Mucosa of stomach (tissue), 1 donor: ENCODE results near the gene DPEP2NB.
"Not testable (repeated sequence)": the region's sequence is repeated elsewhere in the genome, so short reads cannot be mapped to it uniquely, and the experiment has no call there.

ENCODE experiments used
- H3K27me3 ChIP-seq: one replicate; pipeline ENCODE4 v1.7.0; 2013; ENCODE audit warnings: mild to moderate bottlenecking, low read length; ENCODE audit not compliant: control insufficient read depth, insufficient read depth
- H3K36me3 ChIP-seq: one replicate; pipeline ENCODE4 v1.7.0; 2013; ENCODE audit warnings: low read length; ENCODE audit not compliant: control insufficient read depth, insufficient read depth
- H3K4me1 ChIP-seq: one replicate; pipeline ENCODE4 v1.7.0; 2013; ENCODE audit warnings: mild to moderate bottlenecking, low read length; ENCODE audit not compliant: control insufficient read depth, insufficient read depth
- H3K4me3 ChIP-seq: one replicate; pipeline ENCODE4 v1.7.0; 2013; ENCODE audit warnings: low read length
- H3K9ac ChIP-seq: one replicate; pipeline ENCODE4 v1.7.0; 2013; ENCODE audit warnings: mild to moderate bottlenecking, low read length, moderate library complexity
- H3K9me3 ChIP-seq: one replicate; pipeline ENCODE4 v1.7.0; 2013; ENCODE audit warnings: mild to moderate bottlenecking, low read length, moderate library complexity; ENCODE audit not compliant: control insufficient read depth
- donor health status: Pancreatic carcinoma.

The DPEP2NB gene

DNA sequence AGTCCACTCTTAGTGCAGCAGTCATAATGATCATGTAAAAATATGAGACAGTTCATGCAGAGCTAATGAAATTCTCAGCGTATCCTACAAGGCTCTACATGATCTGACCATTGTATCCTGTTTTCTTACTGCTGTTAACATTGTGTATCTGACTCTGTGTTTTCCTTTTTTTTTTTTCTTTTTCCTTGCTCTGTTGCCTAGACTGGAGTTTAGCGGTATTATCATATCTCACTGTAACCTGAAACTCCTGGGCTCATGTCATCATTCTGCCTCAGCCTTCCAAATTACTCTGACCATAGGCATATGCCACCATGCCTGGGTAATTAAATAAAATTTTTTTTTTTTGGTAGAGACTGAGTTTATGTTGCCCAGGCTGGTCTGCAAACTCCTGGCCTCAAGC is 19.5 kb upstream of the DPEP2NB start:
- Histone ChIP-seq H3K36me3 (no peaks in the 10 kb centered on the region), H3K4me1 (no peaks in the 10 kb centered on the region), H3K9ac (no peak overlapping the region), H3K4me3 (no peak overlapping the region), H3K9me3 (no peaks in the 10 kb centered on the region), H3K27me3 (no peaks in the 10 kb centered on the region)

DNA sequence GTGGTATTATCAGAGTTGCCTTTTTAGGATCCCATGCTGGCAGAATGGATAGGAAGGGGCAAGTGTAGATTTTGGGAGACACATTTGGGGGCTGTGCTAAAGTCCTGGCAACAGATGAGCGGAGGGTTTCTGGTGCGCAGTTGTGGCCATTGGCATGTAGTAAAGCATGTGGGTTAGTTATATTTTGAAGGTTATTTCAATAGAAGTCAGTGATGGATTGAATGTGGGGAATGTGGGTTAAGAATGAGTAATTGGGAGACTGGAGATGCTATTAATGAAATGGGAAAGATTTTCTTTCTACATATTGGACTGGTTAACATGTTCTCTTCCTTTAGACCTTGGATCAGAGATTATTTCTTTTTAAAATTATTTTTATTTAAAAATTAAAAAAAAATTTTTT is 17.4 kb upstream of the DPEP2NB start:
- H3K27me3 ChIP-seq, result no peaks in the 10 kb centered on the region
- H3K36me3 ChIP-seq, result no peaks in the 10 kb centered on the region
- H3K4me3 ChIP-seq, result no peak overlapping the region
- no peaks in the 10 kb centered on the region for H3K9me3 ChIP-seq
- H3K4me1 ChIP-seq, result no peaks in the 10 kb centered on the region
- no peak overlapping the region for H3K9ac ChIP-seq

DNA sequence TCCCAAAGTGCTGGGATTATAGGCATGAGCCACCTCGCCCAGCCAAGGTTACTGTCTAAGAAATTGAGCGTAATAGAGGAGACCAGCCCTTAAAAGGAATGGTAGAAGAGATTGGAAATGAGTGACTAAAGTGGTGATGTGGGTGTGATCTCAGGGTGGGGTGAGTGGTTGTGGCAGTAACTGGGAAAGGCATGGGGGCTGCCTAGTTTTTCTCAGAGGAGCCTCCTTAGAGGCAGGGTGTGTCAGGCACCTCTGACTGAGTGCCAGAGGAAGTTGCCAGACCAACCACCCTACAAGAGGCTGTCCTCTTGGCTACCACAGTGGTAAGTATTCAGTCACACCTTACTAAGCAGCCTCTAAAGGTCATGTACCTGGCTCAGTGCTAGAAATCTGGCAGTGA is 16.2 kb upstream of the DPEP2NB start:
- H3K9ac ChIP-seq, result no peak overlapping the region
- H3K4me1 ChIP-seq, result no peaks in the 10 kb centered on the region
- H3K36me3 ChIP-seq, result no peaks in the 10 kb centered on the region
- H3K27me3 ChIP-seq, result no peaks in the 10 kb centered on the region
- no peaks in the 10 kb centered on the region for H3K9me3 ChIP-seq
- H3K4me3 ChIP-seq, result no peak overlapping the region

DNA sequence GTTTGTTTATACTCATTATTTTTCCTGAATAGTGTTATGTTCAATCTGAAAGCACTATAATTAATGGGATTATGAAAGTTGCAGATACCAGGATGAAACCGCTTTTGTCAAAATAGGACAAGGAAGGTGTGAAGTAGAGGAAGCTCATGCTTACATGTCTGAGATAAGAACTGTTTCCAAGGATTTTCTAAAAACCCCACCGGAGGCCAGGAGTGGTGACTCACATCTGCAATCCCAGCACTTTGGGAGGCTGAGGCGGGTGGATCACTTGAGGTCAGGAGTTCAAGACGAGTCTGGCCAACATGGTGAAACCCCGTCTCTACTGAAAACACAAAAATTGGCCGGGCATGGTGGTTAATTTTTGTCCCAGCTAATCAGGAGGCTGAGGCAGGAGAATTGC is 14.4 kb upstream of the DPEP2NB start:
- not testable (repeated sequence) for H3K36me3 ChIP-seq, H3K9me3 ChIP-seq, H3K4me1 ChIP-seq

DNA sequence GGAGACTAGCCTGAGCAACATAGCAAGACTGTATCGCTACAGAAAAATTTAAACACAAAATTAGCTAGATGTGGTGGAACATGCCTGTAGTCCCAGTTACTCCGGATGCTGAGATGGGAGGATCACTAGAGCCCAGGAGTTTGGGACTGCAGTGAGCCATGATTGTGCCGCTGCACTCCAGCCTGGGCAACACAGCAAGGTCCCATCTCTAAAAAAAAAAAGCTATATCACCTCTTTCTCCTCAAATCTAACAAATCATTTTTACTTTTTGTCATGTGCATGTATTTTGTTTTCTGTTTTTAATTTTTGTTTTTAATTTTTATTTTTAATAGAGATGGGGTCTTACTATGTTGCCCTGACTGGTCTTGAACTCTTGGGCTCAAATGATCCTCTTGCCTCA is 13.3 kb upstream of the DPEP2NB start:
- Histone ChIP-seq H3K4me1 (peaks cover 2% of the 10 kb centered on the region), H3K27me3 (no peaks in the 10 kb centered on the region), H3K36me3 (no peaks in the 10 kb centered on the region), H3K4me3 (no peak overlapping the region), H3K9me3 (no peaks in the 10 kb centered on the region), H3K9ac (no peak overlapping the region)

More for the DNA sequence above, 14.4 kb upstream of the DPEP2NB start:
- not testable (repeated sequence) for H3K9ac ChIP-seq, H3K4me3 ChIP-seq, H3K27me3 ChIP-seq

DNA sequence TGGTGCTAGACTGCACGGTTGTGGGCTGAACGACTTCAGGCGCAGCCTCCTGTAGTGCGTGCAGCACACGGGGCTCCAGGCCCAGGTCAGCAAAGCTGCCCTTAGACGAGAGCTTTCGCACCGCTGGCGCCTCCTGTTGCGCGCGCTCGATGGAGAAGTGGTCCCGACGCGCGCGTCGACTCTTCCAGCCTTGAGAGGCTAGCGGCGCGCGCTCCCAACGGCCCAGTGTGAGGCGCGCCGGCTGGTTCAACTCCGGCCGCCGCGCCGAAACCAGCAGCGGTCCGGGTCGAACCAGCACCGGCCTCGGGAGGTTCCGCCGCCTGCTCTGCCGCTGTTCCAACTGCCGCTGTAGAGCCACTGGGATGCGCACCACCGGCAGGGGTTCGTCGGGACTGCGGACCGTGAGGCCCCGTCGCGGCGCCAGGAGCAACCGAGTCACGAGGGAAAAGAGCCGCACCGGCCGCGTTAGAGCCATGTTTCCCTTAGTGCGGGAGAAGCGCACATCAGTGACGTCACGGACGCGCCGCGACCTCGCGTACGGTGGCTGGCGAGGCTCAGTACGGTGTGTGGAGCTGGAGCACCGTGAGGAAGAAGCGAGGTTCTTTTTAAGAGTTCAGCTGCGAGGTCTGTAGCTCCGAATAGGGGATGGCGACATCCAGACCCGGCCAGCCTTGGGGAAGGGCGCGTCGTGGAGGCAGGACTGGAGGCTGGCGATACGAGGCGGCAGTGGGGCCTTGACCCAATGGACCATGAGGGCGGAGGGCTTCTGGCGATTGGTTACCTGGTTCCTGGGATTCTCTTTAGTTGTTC is 7.2 kb upstream of the DPEP2NB start, which contains the start of the genes DDX28 and DUS2:
DDX28 (minus strand) TSS at position 505 of the 810 bp plus-strand sequence; CDS start at position 475, 30 bp downstream.
DUS2 (plus strand) TSS at position 557 of the 810 bp plus-strand sequence. CDS start 14,740 bp downstream, outside the sequence.
- Histone ChIP-seq H3K9ac (peak within 1 kb of the TSS; percentile 91), H3K27me3 (no peaks in the 10 kb centered on the region), H3K36me3 (no peaks in the 10 kb centered on the region), H3K4me3 (peak within 1 kb of the TSS; percentile 81), H3K9me3 (no peaks in the 10 kb centered on the region), H3K4me1 (peaks cover 15% of the 10 kb centered on the region)

DNA sequence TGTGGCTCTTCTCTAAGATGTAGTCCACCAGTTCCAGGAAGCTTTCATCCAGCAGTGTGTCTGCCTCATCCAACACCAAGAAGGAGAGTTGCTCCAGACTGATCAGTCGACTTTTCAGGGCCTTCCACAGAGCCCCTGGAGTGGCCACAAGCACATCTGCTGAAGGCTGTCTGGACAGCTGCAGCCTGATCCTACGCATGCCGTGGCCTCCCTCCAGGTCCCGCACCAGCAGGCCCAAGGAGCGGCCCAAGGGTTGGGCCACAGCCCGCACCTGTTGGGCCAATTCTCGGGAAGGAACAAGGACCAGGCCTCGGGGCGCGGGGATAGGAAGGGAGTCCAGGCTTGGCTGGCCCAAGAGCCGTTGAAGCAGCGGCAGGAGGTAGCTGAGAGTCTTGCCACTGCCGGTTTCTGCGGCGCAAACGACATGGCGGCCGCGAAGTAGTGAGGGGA is 6.6 kb upstream of the DPEP2NB start:
- Histone ChIP-seq H3K9ac (peak overlapping the region; percentile 91), H3K36me3 (no peaks in the 10 kb centered on the region), H3K9me3 (no peaks in the 10 kb centered on the region), H3K27me3 (no peaks in the 10 kb centered on the region), H3K4me3 (peak overlapping the region; percentile 81), H3K4me1 (peaks cover 15% of the 10 kb centered on the region)

DNA sequence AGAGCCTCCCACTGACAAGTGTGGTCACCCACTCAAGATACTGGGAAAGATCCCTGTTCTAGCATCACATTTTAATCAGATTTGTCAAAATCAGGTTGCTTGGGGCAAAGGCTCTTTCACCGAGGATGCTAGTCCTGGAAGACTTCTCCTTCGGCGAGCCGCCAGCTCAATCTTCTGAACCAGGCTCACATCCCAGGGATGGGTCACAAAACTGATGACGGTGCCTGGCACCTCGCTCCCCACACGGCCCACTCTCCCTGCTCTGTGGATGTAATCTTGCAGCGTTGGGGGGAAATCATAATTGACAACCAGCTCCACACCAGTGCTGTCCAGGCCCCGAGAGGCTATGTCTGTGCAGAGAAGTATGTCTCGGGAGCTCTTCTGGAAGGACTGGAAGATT is 5.8 kb upstream of the DPEP2NB start:
- Histone ChIP-seq H3K36me3 (no peaks in the 10 kb centered on the region), H3K27me3 (no peaks in the 10 kb centered on the region), H3K4me3 (peak overlapping the region; percentile 81), H3K9me3 (no peaks in the 10 kb centered on the region), H3K9ac (no peak overlapping the region), H3K4me1 (peaks cover 15% of the 10 kb centered on the region)

DNA sequence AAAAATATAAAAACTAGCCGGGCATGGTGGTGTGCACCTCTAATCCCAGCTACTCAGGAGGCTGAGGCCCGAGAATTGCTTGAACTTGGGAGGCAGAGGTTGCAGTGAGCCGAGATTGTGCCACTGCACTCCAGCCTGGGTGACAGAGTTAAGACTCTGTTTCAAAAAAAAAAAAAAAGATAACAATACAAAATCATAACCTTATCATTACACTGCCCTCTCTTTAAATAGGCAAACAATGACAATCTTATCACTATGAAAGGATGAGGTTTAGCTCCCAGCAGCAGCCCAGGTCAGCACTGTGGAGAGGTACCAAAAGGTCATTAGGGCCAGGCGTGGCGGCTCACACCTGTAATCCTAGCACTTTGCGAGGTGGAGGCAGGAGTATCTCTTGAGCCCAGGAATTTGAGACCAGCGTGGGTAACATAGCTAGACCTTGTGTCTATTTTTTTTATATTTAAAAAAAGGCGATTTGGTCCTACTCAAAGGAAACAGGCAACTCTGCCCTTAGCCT is 3.5 kb upstream of the DPEP2NB start:
- H3K4me3 ChIP-seq, result no peak overlapping the region
- no peaks in the 10 kb centered on the region for H3K9me3 ChIP-seq
- no peaks in the 10 kb centered on the region for H3K36me3 ChIP-seq
- no peak overlapping the region for H3K9ac ChIP-seq
- H3K27me3 ChIP-seq, result no peaks in the 10 kb centered on the region
- H3K4me1 ChIP-seq, result peaks cover 15% of the 10 kb centered on the region

DNA sequence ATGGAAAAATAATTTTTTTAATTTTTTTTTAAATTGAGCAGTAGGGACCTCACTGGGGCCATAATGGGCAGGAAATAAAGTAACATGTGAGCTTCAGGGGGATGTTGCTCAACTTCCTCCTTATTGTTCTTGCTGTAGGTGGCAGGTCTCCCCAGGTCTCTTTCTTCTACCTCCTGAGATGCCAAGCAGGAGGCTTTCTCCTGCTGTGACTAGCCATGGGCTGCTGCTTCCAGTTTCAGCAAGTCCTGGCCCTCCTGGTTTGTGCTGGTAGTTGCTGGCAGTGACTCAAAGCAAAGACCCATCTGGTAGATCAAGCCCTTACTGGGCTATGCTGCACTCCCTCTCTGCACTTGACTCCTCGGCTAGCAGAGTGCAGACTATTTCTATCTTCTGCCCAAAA is 2.3 kb downstream of the DPEP2NB start:
- Histone ChIP-seq H3K36me3 (no peaks in the 10 kb centered on the region), H3K4me1 (no peaks in the 10 kb centered on the region), H3K9ac (no peak overlapping the region), H3K9me3 (no peaks in the 10 kb centered on the region), H3K27me3 (no peaks in the 10 kb centered on the region), H3K4me3 (no peak overlapping the region)

DNA sequence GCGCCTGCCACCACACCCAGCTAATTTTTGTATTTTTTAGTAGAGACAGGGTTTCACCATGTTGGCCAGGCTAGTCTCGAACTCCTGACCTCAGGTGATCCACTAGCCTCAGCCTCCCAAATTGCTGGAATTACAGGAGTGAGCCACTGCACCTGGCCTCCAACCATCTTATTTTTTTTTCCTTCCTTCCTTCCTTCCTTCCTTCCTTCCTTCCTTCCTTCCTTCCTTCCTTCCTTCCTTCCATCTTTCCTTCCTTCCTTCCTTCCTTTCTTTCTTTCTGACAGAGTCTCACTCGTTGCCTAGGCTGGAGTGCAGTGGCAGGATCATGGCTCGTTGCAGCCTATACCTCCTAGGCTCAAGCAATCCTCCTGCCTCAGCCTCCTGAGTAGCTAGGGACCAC is 5.8 kb downstream of the DPEP2NB start:
- not testable (repeated sequence) for H3K27me3 ChIP-seq, H3K4me1 ChIP-seq, H3K9ac ChIP-seq, H3K36me3 ChIP-seq, H3K4me3 ChIP-seq, H3K9me3 ChIP-seq

DNA sequence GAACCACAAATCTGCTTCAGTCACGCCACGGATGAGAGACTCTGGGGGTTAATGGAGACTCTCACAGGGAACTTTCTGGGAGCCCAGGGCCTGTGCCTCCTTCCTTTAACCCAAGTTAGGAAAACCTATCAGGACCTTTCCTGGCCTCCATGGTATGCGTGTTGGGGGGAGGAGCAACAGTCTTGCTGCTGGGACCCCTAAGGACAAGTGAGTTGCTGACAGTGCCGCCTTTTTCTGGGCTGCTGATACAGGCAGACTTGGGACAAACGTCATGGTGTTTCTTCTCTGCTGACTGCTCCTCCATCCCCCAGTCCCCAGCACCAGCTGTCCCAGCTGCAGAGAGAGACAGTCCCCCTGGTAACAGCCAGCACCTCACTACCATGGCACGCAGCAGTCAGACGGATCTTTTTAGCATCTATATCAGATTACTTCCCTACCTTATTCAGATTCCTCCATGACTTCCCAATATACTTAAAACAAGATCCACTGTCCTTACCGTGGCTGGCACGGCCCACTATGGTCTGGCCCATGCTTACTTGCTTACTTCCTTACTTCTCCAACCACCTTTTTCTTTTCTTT is 6.5 kb downstream of the DPEP2NB start:
- no peaks in the 10 kb centered on the region for H3K9me3 ChIP-seq
- no peaks in the 10 kb centered on the region for H3K36me3 ChIP-seq
- no peak overlapping the region for H3K9ac ChIP-seq
- H3K4me1 ChIP-seq, result no peaks in the 10 kb centered on the region
- H3K27me3 ChIP-seq, result no peaks in the 10 kb centered on the region
- no peak overlapping the region for H3K4me3 ChIP-seq
